ENCODE results near the gene SPTAN1.
"Not testable (repeated sequence)": the region's sequence is repeated elsewhere in the genome, so short reads cannot be mapped to it uniquely, and the experiment has no call there.

The SPTAN1 gene

DNA sequence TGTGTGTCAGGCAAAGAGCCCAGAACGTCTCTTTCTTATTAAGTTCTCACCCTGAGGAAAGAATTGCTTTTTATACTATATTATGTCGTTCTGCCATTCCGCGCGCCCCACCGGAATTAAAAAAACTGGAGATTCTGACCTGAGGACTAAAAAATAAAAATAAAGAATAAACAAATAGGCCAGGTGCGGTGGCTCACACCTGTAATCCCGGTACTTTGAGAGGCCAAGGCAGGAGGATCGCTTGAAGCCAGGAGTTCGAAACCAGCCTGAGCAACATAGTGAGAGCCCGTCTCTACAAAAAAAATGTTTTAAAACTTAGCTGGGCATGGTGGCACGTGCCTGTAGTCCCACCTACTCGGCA lies 104.9 kb downstream of the SPTAN1 start:
- Mint-ChIP-seq H3K27ac (peak overlapping the region; percentile 95), H3K9me3 (no peaks in the 10 kb centered on the region), H3K4me3 (peak overlapping the region; percentile 95), H3K27me3 (no peaks in the 10 kb centered on the region), H3K36me3 (no peaks in the 10 kb centered on the region), H3K4me1 (peaks cover 8% of the 10 kb centered on the region)
- ATAC-seq (ENCODE audit: low read depth) (no peak), DNase-seq (ENCODE audit: low spot score in 2 of 2) (no peak)

DNA sequence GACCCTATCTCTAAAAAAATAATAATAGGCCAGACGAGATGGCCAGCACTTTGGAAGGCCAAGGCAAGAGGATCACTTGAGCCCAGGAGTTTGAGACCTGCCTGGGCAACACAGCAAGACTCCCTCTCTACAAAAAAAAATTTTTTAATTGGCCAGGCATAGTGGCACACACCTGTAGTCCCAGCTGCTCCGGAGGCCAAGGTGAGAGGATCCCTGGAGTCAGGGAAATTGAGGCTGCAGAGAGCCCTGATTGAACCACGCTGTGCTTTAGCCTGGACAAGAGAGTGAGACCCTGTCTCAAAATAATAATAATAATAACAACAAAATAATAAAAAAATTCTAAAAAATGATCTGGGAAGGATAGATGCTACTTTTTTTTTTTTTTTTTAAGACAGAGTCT lies 105.4 kb downstream of the SPTAN1 start:
- Mint-ChIP-seq H3K36me3 (no peaks in the 10 kb centered on the region), H3K27ac (no peak overlapping the region), H3K4me3 (no peak overlapping the region), H3K9me3 (no peaks in the 10 kb centered on the region), H3K4me1 (peaks cover 8% of the 10 kb centered on the region), H3K27me3 (no peaks in the 10 kb centered on the region)
- ATAC-seq (ENCODE audit: low read depth) (no peak), DNase-seq (ENCODE audit: low spot score in 2 of 2) (no peak)

DNA sequence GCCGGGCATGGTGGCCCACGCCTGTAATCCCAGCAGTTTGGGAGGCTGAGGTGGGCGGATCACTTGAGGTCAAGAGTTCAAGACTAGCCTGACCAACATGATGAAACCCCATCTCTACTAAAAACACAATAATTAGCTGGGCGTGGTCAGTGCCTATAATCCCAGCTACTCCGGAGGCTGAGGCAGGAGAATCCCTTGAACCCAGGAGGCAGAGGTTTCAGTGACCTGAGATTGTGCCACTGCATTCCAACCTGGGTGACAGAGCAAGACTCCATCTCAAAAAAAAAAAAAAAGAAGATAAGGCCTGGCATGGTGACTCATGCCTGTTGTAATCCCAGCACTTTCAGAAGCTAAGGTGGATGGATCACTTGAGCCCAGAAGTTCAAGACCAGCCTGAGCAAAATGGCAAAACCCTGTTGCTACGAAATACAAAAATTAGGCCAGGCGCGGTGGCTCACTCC lies 114.1 kb downstream of the SPTAN1 start:
- H3K27me3 Mint-ChIP-seq; H3K9me3 Mint-ChIP-seq; ATAC-seq (ENCODE audit: low read depth); H3K36me3 Mint-ChIP-seq; H3K4me1 Mint-ChIP-seq; DNase-seq (ENCODE audit: low spot score in 2 of 2); H3K4me3 Mint-ChIP-seq; H3K27ac Mint-ChIP-seq: not testable (repeated sequence)

DNA sequence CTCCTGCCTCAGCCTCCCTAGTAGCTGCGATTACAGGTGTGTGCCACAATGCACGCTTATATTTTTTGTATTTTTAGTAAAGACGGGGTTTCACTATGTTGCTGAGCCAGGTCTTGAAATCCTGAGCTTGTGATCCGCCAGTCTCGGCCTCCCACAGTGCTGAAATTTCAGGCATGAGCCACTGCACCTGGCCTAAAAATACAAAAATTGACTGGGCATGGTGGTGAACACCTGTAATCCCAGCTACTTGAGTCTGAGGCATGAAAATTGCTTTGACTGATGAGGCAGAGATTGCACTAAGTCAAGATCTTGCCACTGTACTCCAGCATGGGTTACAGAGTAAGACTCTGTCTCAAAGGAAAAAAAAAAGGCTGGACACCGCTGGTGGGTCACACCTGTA lies 117.4 kb downstream of the SPTAN1 start:
- no peaks in the 10 kb centered on the region for H3K4me1 Mint-ChIP-seq
- no peak for ATAC-seq (ENCODE audit: low read depth)
- H3K9me3 Mint-ChIP-seq = no peaks in the 10 kb centered on the region
- H3K27me3 Mint-ChIP-seq = no peaks in the 10 kb centered on the region
- H3K36me3 Mint-ChIP-seq = no peaks in the 10 kb centered on the region
- H3K27ac Mint-ChIP-seq = peak overlapping the region; percentile 45
- H3K4me3 Mint-ChIP-seq = no peak overlapping the region
- no peak for DNase-seq (ENCODE audit: low spot score in 2 of 2)

DNA sequence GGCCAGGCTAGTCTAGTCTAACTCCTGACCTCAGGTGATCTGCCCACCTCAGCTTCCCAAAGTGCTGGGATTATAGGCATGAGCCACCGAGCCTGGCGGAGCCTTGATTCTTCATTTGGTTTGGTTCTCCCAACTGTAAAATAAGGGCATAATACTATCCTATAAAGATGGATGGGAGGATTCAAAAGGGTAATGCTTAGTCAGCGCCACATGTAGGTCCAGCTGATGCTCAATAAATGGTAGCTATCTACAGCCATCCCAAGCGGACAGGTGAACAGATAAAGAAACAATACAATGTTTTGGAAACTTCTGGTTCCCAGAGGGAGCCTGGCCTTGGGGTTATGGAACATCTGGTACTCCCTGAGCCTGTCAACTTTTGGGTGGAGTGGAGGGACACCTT lies 123.0 kb downstream of the SPTAN1 start:
- Mint-ChIP-seq H3K9me3 (no peaks in the 10 kb centered on the region), H3K36me3 (peaks cover 4% of the 10 kb centered on the region), H3K4me1 (peaks cover 3% of the 10 kb centered on the region), H3K4me3 (no peak overlapping the region), H3K27ac (no peak overlapping the region), H3K27me3 (no peaks in the 10 kb centered on the region)
- DNase-seq (ENCODE audit: low spot score in 2 of 2) = no peak
- no peak for ATAC-seq (ENCODE audit: low read depth)

DNA sequence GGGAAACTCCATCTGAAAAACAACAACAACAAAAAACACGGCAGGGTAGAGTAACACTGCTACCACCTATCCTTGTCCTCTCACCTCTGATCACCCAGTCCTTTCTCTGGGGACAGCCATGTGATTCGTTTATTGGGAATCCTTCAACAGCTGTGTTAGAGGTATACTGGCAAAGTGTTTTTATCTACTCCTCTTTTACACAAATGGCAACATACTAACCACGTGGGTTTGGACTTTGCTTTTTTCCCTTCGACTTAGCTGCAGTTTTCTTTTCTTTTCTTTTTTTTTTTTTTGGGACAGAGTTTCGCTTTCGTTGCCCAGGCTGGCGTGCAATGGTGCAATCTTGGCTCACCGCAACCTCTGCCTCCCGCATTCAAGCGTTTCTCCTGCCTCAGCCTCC lies 125.4 kb downstream of the SPTAN1 start:
- ATAC-seq (ENCODE audit: low read depth) = no peak
- H3K36me3 Mint-ChIP-seq = peaks cover 7% of the 10 kb centered on the region
- H3K27ac Mint-ChIP-seq = no peak overlapping the region
- no peaks in the 10 kb centered on the region for H3K9me3 Mint-ChIP-seq
- H3K27me3 Mint-ChIP-seq = no peaks in the 10 kb centered on the region
- no peak for DNase-seq (ENCODE audit: low spot score in 2 of 2)
- H3K4me3 Mint-ChIP-seq = no peak overlapping the region
- peaks cover 7% of the 10 kb centered on the region for H3K4me1 Mint-ChIP-seq
